HG03520 (cell line): Measurements from ENCODE around the gene BEND7.
"Not testable (repeated sequence)": the region's sequence is repeated elsewhere in the genome, so short reads cannot be mapped to it uniquely, and the experiment has no call there.

Source experiments
- ATAC-seq: cut with Tn5 transposase; IDR thresholded peaks from one replicate; pipeline ENCODE4 v1.9.1; 2021; ENCODE audit warnings: mild to moderate bottlenecking, moderate library complexity; ENCODE audit not compliant: unreplicated experiment

Gene BEND7

DNA sequence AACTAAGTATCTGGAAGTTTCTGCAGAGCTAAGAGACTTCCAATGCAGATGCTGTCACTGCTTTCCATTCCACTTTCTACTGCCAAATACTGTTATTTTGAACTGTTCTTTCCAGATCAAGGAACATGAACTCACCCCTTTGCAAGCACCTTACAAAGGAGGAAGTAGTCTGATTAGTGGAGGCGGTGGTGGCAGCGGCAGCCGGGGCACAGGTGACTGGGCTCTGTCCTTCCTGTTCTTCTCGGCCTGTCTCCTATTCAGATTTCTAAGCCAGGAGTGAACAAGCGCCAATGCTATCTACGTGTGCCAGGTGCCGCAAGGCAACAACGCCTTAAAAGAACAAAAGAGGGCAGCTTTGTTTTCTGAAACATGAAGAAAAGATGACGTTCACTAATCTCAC is 44.9 kb downstream of the BEND7 start:
- no peak for ATAC-seq

DNA sequence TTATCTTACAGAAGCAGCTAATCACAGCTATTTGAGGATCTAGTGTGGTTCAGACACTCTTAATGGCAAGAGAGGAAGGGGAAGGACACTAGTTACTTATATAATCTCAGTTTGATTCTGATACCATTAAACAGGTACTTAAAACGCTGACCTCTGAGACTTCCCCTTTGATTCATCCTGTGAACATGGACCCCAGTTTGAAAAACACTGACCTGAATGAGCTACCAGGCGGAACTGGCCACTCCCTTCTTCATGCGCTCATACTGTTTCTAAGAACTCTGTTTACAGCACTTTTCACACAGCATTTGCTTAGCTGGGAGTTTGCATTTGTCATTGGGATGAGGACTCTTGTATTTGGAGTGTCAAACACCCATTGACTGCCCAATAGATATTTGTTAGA is 45.7 kb downstream of the BEND7 start:
- no peak for ATAC-seq

DNA sequence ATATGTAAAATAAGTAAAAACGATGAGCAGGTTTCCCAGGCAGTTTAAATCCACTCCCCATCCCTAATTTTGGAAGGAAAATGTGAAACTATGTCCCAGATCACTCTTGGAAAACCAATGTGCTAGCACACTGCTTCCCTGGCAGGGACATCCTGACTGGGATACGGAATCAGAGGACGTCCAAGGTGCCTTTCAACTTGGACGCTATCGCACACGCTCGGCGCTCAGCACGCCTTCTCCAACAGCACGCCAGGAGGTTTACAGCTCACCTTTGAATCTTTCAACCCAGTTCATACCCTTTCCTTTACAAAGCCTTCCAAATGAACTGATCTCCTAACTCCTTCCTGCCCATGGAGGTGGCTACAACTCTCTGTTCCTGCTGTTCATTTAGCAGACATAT is 47.1 kb downstream of the BEND7 start:
- ATAC-seq = no peak

GRCh38 chr10:13475124-13475523 is 53.7 kb downstream of the BEND7 start:
- ATAC-seq = no peak

- no peak for ATAC-seq
Measured at GRCh38 chr10:13473986-13474385, 54.8 kb downstream of the BEND7 start.

DNA sequence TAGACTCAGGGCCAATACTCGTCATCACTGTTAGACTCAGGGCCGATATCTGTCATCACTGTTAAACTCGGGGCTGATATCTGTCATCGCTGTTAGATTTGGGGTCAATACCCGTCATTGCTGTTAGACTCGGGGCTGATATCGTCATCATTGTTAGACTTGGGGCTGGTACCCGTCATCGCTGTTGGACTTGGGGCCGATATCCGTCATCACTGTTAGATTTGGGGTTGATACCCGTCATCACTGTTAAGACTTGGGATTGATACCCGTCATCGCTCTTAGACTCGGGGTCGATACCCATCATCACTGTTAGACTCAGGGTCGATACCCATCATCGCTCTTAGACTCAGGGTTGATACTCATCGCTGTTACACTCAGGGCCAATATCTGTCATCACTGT is 56.5 kb downstream of the BEND7 start:
- no peak for ATAC-seq

DNA sequence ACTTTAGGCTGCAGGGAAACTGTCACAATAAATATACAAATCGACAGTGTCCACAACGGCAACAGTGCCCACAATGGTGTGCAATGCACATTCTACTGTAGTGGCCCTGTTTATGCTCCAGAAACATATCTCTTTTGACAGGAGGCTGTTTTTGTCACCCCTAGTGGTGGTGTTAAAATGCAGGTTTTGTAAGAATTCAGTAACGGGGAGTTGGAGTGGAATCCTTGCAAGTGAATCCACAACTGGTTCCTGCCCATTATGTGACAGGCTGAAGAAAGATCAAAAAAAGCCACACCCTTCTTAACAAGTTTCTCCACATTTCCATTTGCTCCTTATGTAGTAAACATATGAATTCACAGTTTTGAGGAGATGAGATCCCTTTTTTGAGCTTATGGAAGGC is 58.5 kb downstream of the BEND7 start:
- ATAC-seq = no peak

GRCh38 chr10:13462551-13462950 is 66.3 kb downstream of the BEND7 start:
- ATAC-seq = no peak

- no peak for ATAC-seq
Measured at GRCh38 chr10:13458687-13459012, 70.2 kb downstream of the BEND7 start.

DNA sequence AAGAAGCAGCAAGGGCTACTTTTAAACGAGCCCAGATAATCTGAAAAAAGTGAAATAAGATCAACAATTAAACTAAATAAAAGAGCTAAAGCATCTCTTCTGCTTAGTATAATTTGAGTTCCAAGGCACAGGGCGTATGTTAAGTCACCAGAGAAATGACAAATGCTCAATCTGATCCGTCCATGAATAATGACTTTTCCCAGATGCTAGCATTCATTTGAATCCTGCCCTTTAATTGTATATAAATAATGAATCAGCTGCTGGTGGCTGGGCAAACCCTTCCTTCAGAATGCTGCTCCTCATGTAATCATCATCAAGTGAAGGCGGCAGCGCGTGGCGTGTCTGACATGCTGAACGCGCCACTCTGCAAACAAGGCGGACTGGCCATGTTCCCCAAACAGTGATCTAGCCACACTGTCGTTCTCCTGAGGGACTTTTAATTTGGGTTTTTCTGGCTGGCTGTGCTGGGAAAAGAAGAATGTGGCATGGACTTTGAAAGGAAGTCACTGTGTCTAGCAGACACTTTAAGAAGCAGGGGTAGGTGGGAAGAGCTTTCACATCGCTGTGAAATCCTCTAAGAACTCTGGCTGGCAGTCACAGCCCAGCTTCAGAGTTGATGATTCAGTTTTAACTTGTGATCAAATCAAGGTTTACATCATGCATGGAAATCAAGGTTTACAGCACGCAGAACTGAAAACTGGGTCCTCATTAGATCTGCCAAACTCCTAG is 70.7 kb downstream of the BEND7 start:
- ATAC-seq = no peak

- ATAC-seq = no peak
Measured at GRCh38 chr10:13453896-13454295, 74.9 kb downstream of the BEND7 start.

GRCh38 chr10:13450069-13450468 is 78.7 kb downstream of the BEND7 start:
- ATAC-seq = no peak

GRCh38 chr10:13449296-13449695 is 79.5 kb downstream of the BEND7 start:
- no peak for ATAC-seq

- no peak for ATAC-seq
Measured at GRCh38 chr10:13448216-13448615, 80.6 kb downstream of the BEND7 start.

- no peak for ATAC-seq
Measured at GRCh38 chr10:13445656-13446400, 83.0 kb downstream of the BEND7 start.

GRCh38 chr10:13441476-13441875 is 87.3 kb downstream of the BEND7 start:
- no peak for ATAC-seq

- ATAC-seq = peak; percentile 63
Measured at GRCh38 chr10:13440185-13441061, 88.4 kb downstream of the BEND7 start.

GRCh38 chr10:13439313-13440184 is 89.3 kb downstream of the BEND7 start:
- no peak for ATAC-seq

DNA sequence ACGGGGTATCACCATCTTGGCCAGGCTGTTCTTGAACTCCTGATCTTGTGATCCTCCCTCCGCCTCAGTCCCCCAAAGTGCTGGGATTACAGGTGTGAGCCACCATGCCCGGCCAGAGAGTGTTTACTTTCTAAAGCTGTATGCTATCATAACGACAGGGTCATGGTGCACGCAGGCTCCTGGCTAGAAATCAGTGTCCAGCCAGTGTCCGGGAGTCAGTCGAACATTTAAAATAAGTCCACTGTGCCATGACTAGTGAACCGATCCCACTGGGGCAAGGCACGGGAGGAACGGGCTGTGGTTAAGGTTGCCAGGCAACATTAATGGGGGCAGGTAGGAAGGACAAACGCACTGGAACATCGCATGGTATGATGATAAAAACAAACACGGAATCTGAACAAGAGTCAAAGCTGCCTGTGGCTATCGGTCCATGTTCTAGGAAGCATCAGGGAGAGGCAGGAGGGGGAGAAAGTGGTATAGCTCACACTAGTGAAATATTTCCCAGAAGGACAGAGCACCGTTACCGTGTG is 91.7 kb downstream of the BEND7 start:
- ATAC-seq = no peak

- ATAC-seq = not testable (repeated sequence)
Measured at GRCh38 chr10:13427943-13428342, 100.9 kb downstream of the BEND7 start.
